ENCODE data around the gene KCNIP4.

KCNIP4 gene

DNA sequence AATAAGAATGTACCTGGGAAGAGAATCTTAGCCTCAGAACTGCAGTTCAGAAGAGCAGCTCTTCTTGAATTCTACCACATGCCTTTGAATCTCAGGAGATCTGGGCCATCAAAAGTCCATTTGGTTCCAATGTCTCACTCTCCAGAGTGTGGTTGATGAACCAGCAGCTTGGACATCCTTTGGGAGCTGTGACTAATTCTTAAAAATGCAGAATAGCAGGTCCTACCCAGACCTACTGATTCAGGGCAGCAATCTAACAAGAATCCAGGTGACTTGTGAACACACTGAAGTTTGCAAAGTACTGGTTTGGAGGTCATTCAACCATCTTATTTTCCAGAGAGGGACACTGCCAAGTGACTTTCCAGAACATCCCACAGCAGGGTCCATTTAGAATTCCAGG lies 1003.6 kb downstream of the KCNIP4 start:
- Histone ChIP-seq H3K79me2 (ENCODE audit: insufficient read depth, low read depth) (no peaks in the 10 kb centered on the region), H4K20me1 (ENCODE audit: insufficient read depth) (no peaks in the 10 kb centered on the region), H3K4me1 (ENCODE audit: low read depth, poor library complexity, severe bottlenecking) (no peaks in the 10 kb centered on the region), H3K36me3 (ENCODE audit: insufficient read depth) (no peaks in the 10 kb centered on the region), H3K4me2 (no peak overlapping the region), H2AFZ (ENCODE audit: low read depth) (no peak overlapping the region), H3K27me3 (ENCODE audit: insufficient read depth, low read depth) (no peaks in the 10 kb centered on the region), H3K4me3 (IDR thresholded peaks at IDR 0.05; ENCODE audit: insufficient read depth, low read depth, low read length) (no peak overlapping the region), H3K9ac (no peak overlapping the region), H3K27ac (no peak overlapping the region)
- no peak for TF ChIP-seq CTCF (conservative IDR thresholded peaks at IDR 0.05; ENCODE audit: low read depth, low read length)

DNA sequence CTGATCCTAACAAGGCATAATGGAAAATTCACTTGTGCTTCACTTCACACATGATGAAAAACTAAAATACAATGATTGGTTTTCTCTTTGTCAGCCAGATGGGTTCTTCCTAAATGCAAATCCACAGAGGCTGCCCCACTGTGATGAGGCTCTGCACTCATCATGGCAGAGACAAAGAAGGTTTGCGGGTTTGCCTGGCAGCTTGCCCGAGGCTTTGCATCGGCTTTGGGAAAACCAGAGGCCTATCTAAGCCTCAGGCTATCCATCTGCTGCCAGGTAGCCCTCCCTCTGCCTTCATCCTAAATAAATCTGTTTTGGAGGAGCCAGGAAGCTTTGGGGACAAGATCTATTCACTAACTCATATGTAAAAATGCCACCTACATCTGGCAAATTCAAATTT lies 1004.1 kb downstream of the KCNIP4 start:
- H3K27me3 ChIP-seq (ENCODE audit: insufficient read depth, low read depth): no peaks in the 10 kb centered on the region
- H3K4me1 ChIP-seq (ENCODE audit: low read depth, poor library complexity, severe bottlenecking): no peaks in the 10 kb centered on the region
- no peak overlapping the region for H3K4me3 ChIP-seq (IDR thresholded peaks at IDR 0.05; ENCODE audit: insufficient read depth, low read depth, low read length)
- H3K27ac ChIP-seq: no peak overlapping the region
- no peaks in the 10 kb centered on the region for H3K79me2 ChIP-seq (ENCODE audit: insufficient read depth, low read depth)
- no peaks in the 10 kb centered on the region for H4K20me1 ChIP-seq (ENCODE audit: insufficient read depth)
- no peaks in the 10 kb centered on the region for H3K36me3 ChIP-seq (ENCODE audit: insufficient read depth)
- TF ChIP-seq CTCF (conservative IDR thresholded peaks at IDR 0.05; ENCODE audit: low read depth, low read length): no peak
- H3K9ac ChIP-seq: no peak overlapping the region
- H3K4me2 ChIP-seq: no peak overlapping the region
- H2AFZ ChIP-seq (ENCODE audit: low read depth): no peak overlapping the region

DNA sequence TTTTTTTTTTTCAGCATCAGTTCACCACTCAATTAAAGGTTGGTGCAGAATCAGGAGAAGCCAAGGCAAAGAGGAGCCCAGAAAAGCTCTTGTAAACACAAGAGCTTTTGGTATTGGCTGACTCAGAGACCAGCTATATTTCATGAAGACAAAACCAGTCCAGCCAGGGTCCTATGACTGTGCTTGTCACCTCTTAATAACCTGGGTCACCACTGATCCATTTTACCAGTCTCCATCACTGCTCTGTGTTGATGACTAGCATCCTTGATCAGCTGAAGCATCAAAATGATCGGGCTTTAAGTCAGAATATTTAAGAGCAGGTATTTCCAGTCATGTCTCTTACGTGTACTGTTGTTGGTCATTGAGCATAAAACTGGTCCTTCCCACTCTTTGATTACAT lies 1010.4 kb downstream of the KCNIP4 start:
- Histone ChIP-seq H4K20me1 (ENCODE audit: insufficient read depth) (no peaks in the 10 kb centered on the region), H3K27ac (no peak overlapping the region), H3K4me1 (ENCODE audit: low read depth, poor library complexity, severe bottlenecking) (no peaks in the 10 kb centered on the region), H3K36me3 (ENCODE audit: insufficient read depth) (no peaks in the 10 kb centered on the region), H3K4me3 (IDR thresholded peaks at IDR 0.05; ENCODE audit: insufficient read depth, low read depth, low read length) (no peak overlapping the region), H2AFZ (ENCODE audit: low read depth) (no peak overlapping the region), H3K4me2 (no peak overlapping the region), H3K79me2 (ENCODE audit: insufficient read depth, low read depth) (no peaks in the 10 kb centered on the region), H3K9ac (no peak overlapping the region), H3K27me3 (ENCODE audit: insufficient read depth, low read depth) (no peaks in the 10 kb centered on the region)
- no peak for TF ChIP-seq CTCF (conservative IDR thresholded peaks at IDR 0.05; ENCODE audit: low read depth, low read length)

GRCh38 chr4:20926529-20926928 lies 1022.0 kb downstream of the KCNIP4 start:
- no peaks in the 10 kb centered on the region for H4K20me1 ChIP-seq (ENCODE audit: insufficient read depth)
- no peak for TF ChIP-seq CTCF (conservative IDR thresholded peaks at IDR 0.05; ENCODE audit: low read depth, low read length)
- H3K36me3 ChIP-seq (ENCODE audit: insufficient read depth): no peaks in the 10 kb centered on the region
- H3K79me2 ChIP-seq (ENCODE audit: insufficient read depth, low read depth): no peaks in the 10 kb centered on the region
- H3K4me3 ChIP-seq (IDR thresholded peaks at IDR 0.05; ENCODE audit: insufficient read depth, low read depth, low read length): no peak overlapping the region
- no peak overlapping the region for H3K9ac ChIP-seq
- no peaks in the 10 kb centered on the region for H3K4me1 ChIP-seq (ENCODE audit: low read depth, poor library complexity, severe bottlenecking)
- no peak overlapping the region for H3K4me2 ChIP-seq
- H2AFZ ChIP-seq (ENCODE audit: low read depth): no peak overlapping the region
- H3K27me3 ChIP-seq (ENCODE audit: insufficient read depth, low read depth): no peaks in the 10 kb centered on the region
- H3K27ac ChIP-seq: no peak overlapping the region

GRCh38 chr4:20925176-20925575 lies 1023.4 kb downstream of the KCNIP4 start:
- H3K4me3 ChIP-seq (IDR thresholded peaks at IDR 0.05; ENCODE audit: insufficient read depth, low read depth, low read length): no peak overlapping the region

More at GRCh38 chr4:20925176-20925575, 1023.4 kb downstream of the KCNIP4 start:
- Histone ChIP-seq H2AFZ (ENCODE audit: low read depth) (no peak overlapping the region), H3K9ac (no peak overlapping the region), H3K36me3 (ENCODE audit: insufficient read depth) (no peaks in the 10 kb centered on the region), H3K79me2 (ENCODE audit: insufficient read depth, low read depth) (no peaks in the 10 kb centered on the region), H4K20me1 (ENCODE audit: insufficient read depth) (no peaks in the 10 kb centered on the region), H3K4me1 (ENCODE audit: low read depth, poor library complexity, severe bottlenecking) (no peaks in the 10 kb centered on the region), H3K27ac (no peak overlapping the region), H3K4me2 (no peak overlapping the region), H3K27me3 (ENCODE audit: insufficient read depth, low read depth) (no peaks in the 10 kb centered on the region)
- TF ChIP-seq CTCF (conservative IDR thresholded peaks at IDR 0.05; ENCODE audit: low read depth, low read length): no peak

Measured in KMS-11 (cell line).